Stimulated activated CD4-positive, alpha-beta T cell treated with anti-CD3 and anti-CD28 coated beads, TNF-alpha, amount 100 ng/mL, for 24 hours (primary cell): ENCODE measurements around the gene ZSWIM2.
A peak's percentile ranks its signal among the peaks of the same experiment; 100 is the strongest.
"Not testable (repeated sequence)": the region's sequence is repeated elsewhere in the genome, so short reads cannot be mapped to it uniquely, and the experiment has no call there.

ENCODE experiments used
- DNase-seq, 3 experiments: peaks; one replicate each; pipeline ENCODE4 v3.0.0-alpha.2; 2020; ENCODE audit warnings: low read depth in 3 of 3

ZSWIM2 gene

GRCh38 chr2:186848873-186849578, at the start of gene ZSWIM2:
Gene ZSWIM2 (minus strand): TSS chr2:186849170. CDS start chr2:186849130, 40 bp downstream.
- peak in 1 of 3 experiments; percentile 14 for DNase-seq

GRCh38 chr2:186896220-186896619, 47.2 kb upstream of the ZSWIM2 start:
- DNase-seq, result not testable (repeated sequence)

- DNase-seq, result no peak
These were observed 46.5 kb upstream of the ZSWIM2 start for GRCh38 chr2:186895451-186895850.

GRCh38 chr2:186894478-186894877, 45.5 kb upstream of the ZSWIM2 start:
- no peak for DNase-seq

- DNase-seq, result no peak
These were observed 43.9 kb upstream of the ZSWIM2 start for GRCh38 chr2:186892821-186893220.

GRCh38 chr2:186891185-186891621, 42.2 kb upstream of the ZSWIM2 start:
- DNase-seq, result no peak

- no peak for DNase-seq
These were observed 40.3 kb upstream of the ZSWIM2 start for GRCh38 chr2:186889101-186889879.

GRCh38 chr2:186887107-186888090, 38.4 kb upstream of the ZSWIM2 start:
- DNase-seq, result no peak

- no peak for DNase-seq
These were observed 35.6 kb upstream of the ZSWIM2 start for GRCh38 chr2:186884587-186884986.

- no peak for DNase-seq
These were observed 34.7 kb upstream of the ZSWIM2 start for GRCh38 chr2:186883666-186884065.

- no peak for DNase-seq
These were observed 33.6 kb upstream of the ZSWIM2 start for GRCh38 chr2:186882511-186883071.

GRCh38 chr2:186881660-186882059, 32.7 kb upstream of the ZSWIM2 start:
- DNase-seq, result no peak

- DNase-seq, result no peak
These were observed 30.3 kb upstream of the ZSWIM2 start for GRCh38 chr2:186879312-186879711.

- DNase-seq, result no peak
These were observed 25.7 kb upstream of the ZSWIM2 start for GRCh38 chr2:186874713-186875112.

GRCh38 chr2:186871881-186872280, 22.9 kb upstream of the ZSWIM2 start:
- DNase-seq, result no peak

GRCh38 chr2:186868344-186868743, 19.4 kb upstream of the ZSWIM2 start:
- DNase-seq, result no peak

- no peak for DNase-seq
These were observed 14.1 kb upstream of the ZSWIM2 start for GRCh38 chr2:186862869-186863709.

- no peak for DNase-seq
These were observed 6.2 kb upstream of the ZSWIM2 start for GRCh38 chr2:186855216-186855615.

- no peak for DNase-seq
These were observed 5.0 kb upstream of the ZSWIM2 start for GRCh38 chr2:186853951-186854350.

- no peak for DNase-seq
These were observed 3.5 kb upstream of the ZSWIM2 start for GRCh38 chr2:186852508-186852907.

GRCh38 chr2:186842373-186842772, 6.6 kb downstream of the ZSWIM2 start:
- no peak for DNase-seq
